Small intestine (tissue), 7 donors: Measurements from ENCODE around the gene TMEM72. TPM values are rescaled to one million over a fixed set of nuclear protein-coding genes. Genes with fewer than 3 reads are reported as not detected.

Experiments used
- DNase-seq, 2 donors: peaks; one replicate each; pipeline versions ENCODE4 v3.0.0 to v3.0.0-alpha.2; 2013
- FAIRE-seq: peaks from 2 replicates; lab custom pipeline; 2012; peaks lifted over from hg19 to GRCh38; lab: Jason Lieb, UNC
- H3K27ac ChIP-seq, 3 donors: one replicate each; pipeline ENCODE4 v1.5.1; 2013; ENCODE audit warnings: low read length in 2 of 3, mild to moderate bottlenecking in 2 of 3, control low read depth in 1 of 3, inconsistent platforms in 1 of 3, low read depth in 1 of 3, moderate library complexity in 1 of 3
- H3K27me3 ChIP-seq, 3 donors: one replicate each; pipeline ENCODE4 v1.6.1; 2013; ENCODE audit warnings: low read length in 3 of 3, inconsistent platforms in 1 of 3; ENCODE audit not compliant: control insufficient read depth in 3 of 3, insufficient read depth in 3 of 3
- H3K36me3 ChIP-seq, 3 donors: one replicate each; pipeline ENCODE4 v1.6.1; 2013; ENCODE audit warnings: low read length in 3 of 3, inconsistent platforms in 1 of 3, low read depth in 1 of 3, mild to moderate bottlenecking in 1 of 3, moderate library complexity in 1 of 3; ENCODE audit not compliant: control insufficient read depth in 3 of 3, insufficient read depth in 2 of 3
- H3K4me1 ChIP-seq, 3 donors: one replicate each; pipeline ENCODE4 v1.6.1; 2013; ENCODE audit warnings: low read length in 2 of 3, inconsistent platforms in 1 of 3, low read depth in 1 of 3, mild to moderate bottlenecking in 1 of 3, moderate library complexity in 1 of 3; ENCODE audit not compliant: control insufficient read depth in 3 of 3, insufficient read depth in 2 of 3
- H3K4me3 ChIP-seq, 3 donors: one replicate each; pipeline ENCODE4 v1.5.1; 2013; ENCODE audit warnings: low read length in 3 of 3, control low read depth in 1 of 3, inconsistent platforms in 1 of 3, low read depth in 1 of 3, mild to moderate bottlenecking in 1 of 3, moderate library complexity in 1 of 3
- H3K9me3 ChIP-seq, 2 donors: one replicate each; pipeline ENCODE4 v1.6.1; 2013; ENCODE audit warnings: low read depth in 1 of 2, low read length in 1 of 2; ENCODE audit not compliant: control insufficient read depth in 2 of 2, insufficient read depth in 1 of 2
- WGBS, 3 donors: extraction: QIAGEN DNeasy Blood & Tissue Kit; methylation state at CpG; one replicate each; pipeline ENCODE4 v1.1.7; 2013; 5-methylcytosine and 5-hydroxymethylcytosine counted together
- polyA plus RNA-seq, 4 donors: library from polyadenylated mRNA; stranded (reverse) in 3 of 4; unstranded in 1 of 4; fragments of 200-250 nt in 3 of 4; fragments of 120-200 nt in 1 of 4; gene quantifications; one replicate each; pipeline versions ENCODE4 v1.2.1 to v1.2.3, GENCODE V29; 2013
- donor health status: healthy with polysubstance abuse.
- donor health status: control.
- donor health status: control.
- donor health status: Bipolar disorder and iron deficiency.
- donor health status: healthy.

The TMEM72 gene
- polyA plus RNA-seq, 4 donors: 0.28 to 0.64 TPM; not detected in 2

DNA sequence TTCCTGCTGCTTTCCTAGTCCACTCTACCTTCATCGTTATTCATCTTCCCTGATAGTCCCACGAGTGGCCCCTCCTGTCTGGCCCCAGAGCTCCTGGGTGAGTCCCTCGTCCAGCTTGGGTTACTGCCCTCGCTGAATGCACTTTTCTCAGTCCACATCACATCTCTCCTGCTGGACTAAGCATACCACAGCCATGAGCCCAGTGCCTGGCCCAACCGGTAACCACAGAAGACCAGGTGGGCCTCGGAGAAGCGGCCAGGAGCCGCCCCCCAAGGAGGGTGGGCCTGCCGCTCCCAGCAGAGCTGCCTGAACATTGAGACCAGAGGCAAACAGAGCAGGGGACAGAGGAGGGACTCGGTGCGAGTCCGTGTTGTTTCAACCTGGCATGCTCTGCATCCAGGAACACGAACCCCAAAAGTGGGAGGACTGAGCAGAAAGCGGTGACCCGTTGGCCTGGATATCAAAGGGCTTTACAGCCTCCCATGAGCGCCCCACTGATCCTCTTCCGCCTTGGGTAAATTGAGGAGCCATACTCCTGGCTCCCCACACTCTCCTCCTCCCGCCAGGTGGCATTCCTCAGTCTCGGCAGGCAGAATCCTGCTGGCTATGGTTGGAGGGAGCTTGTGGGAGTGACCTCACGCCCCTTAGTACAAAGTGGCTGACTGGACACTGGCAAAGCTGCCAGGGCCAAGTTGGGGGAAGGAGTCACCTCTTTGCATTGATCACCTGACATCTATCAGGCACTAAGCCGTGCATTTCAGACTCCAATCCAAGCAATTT, 13.3 kb downstream of the TMEM72 start:
- Histone ChIP-seq H3K27me3 (no peaks in the 10 kb centered on the region), H3K27ac (no peak overlapping the region), H3K4me1 (peaks cover 0 to 20% (median 4%) of the 10 kb centered on the region in 3 donors), H3K36me3 (peaks cover 0 to 5% (median 0%) of the 10 kb centered on the region in 3 donors), H3K9me3 (peaks cover 0 to 7% of the 10 kb centered on the region in 2 donors), H3K4me3 (no peak overlapping the region)
- FAIRE-seq (no peak), DNase-seq (no peak)
- 80 to 87% (median 83%) methylated on average over 20 to 21 of the region's 21 CpGs for WGBS, 3 donors

GRCh38 chr10:44925224-44925623, 14.1 kb downstream of the TMEM72 start:
- FAIRE-seq (no peak), DNase-seq (peak in 1 of 2 donors; percentile 36)
- Histone ChIP-seq H3K4me1 (peaks cover 0 to 20% (median 4%) of the 10 kb centered on the region in 3 donors), H3K36me3 (peaks cover 0 to 5% (median 0%) of the 10 kb centered on the region in 3 donors), H3K4me3 (no peak overlapping the region), H3K27me3 (no peaks in the 10 kb centered on the region), H3K9me3 (peaks cover 0 to 8% of the 10 kb centered on the region in 2 donors), H3K27ac (no peak overlapping the region)
- 64 to 77% (median 66%) methylated on average over 7 of the region's 7 CpGs for WGBS, 3 donors

DNA sequence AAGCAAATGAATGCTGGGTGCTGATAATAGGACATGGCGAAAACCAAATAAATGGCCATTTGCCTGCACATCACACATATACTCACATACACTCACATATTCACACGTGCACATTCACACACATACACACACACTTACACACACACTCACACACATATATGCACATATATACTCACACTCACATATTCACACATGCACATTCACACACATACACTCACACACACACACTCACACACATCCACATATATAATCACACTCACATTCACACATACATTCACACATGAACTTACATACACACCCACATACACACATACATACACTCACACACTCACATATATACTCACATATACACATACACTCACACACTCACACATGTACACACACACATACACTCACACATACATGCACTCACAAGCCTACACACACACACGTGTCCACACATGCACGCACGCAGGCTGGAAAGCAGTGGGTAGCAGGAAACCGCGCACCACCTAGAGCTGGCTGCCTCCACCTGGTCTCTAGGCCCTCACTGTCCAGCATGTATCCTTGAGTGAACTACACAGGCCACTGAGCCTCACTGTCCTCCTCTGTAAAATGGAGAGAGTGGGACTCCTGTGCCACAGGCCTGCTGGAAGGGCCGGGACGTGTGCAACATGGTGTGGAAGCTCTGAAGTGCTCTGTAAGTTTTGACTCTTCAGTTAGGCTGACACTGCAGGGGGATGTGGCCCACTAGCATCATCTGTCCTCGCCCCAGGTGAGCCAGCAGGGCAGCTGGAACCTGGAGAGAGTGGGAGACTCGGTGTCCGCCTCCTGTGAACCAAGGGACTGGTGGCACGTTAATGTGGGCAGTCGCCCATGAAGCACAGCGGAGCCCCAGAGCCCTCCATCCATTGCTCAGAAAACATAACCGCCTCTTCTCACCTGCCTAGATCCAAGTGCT, 14.9 kb downstream of the TMEM72 start:
- Histone ChIP-seq H3K9me3 (peaks cover 0 to 8% of the 10 kb centered on the region in 2 donors), H3K4me3 (no peak overlapping the region), H3K27ac (no peak overlapping the region), H3K4me1 (peaks cover 0 to 20% (median 4%) of the 10 kb centered on the region in 3 donors), H3K36me3 (peaks cover 0 to 3% (median 0%) of the 10 kb centered on the region in 3 donors), H3K27me3 (no peaks in the 10 kb centered on the region)
- DNase-seq (no peak), FAIRE-seq (no peak)
- 93 to 96% (median 93%) methylated on average over 16 of the region's 16 CpGs for WGBS, 3 donors

DNA sequence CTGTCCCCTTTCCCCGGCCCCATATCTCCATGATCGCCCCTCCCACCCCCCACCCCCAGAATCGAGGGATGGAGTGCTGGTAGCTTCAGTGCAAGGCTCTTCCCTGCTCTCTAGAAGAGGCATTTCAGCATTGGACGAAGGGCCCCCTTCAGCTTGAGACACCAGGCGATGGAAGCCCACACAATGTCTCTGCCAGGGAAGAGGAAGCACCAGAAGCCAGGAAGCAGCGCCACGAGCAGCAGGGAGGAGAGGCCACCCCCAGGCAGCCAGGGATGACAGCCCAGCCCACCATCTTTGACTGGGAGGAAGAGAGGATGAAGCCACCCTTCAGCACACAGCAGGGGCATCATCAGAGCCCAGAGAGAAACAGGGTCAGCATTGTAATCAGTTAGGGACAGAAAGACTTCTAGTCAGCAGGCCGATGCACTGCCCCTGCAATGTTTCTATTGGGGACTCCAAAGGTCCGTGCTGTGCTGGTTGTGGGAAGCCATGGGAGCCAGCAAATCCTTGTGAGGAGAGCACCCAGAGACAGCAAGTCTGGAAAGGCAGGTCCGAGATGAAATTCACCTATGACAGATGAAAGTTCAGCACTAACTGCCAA, 15.7 kb downstream of the TMEM72 start:
- Histone ChIP-seq H3K36me3 (no peaks in the 10 kb centered on the region), H3K27me3 (no peaks in the 10 kb centered on the region), H3K4me1 (peaks cover 0 to 15% (median 4%) of the 10 kb centered on the region in 3 donors), H3K27ac (peak overlapping the region in 1 of 3 donors; percentile 57), H3K4me3 (no peak overlapping the region), H3K9me3 (peaks cover 0 to 8% of the 10 kb centered on the region in 2 donors)
- FAIRE-seq (no peak), DNase-seq (no peak)
- WGBS, 3 donors: 48 to 61% (median 50%) methylated on average over 10 of the region's 10 CpGs

DNA sequence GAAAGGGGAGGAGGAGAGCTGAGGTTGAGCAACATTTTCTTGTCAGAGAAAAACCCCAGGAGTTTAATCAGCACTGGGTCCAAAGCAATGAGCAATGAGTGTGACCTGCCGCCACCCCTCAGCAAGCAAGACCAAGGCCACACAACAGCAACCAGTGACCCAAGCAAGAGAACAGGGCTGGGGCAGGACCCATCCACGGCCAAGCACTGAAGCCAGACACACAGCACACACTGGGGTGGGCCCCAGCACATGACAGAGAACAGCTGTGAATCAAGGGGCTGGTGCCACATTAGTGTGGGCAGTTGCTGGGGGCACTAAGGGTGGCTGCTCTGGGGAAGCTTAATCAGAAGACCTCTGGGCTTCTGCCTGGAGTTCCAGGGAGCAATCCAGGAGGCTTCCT, 16.2 kb downstream of the TMEM72 start:
- FAIRE-seq: no peak
- H3K4me1 ChIP-seq: peaks cover 0 to 14% (median 0%) of the 10 kb centered on the region in 3 donors

DNA sequence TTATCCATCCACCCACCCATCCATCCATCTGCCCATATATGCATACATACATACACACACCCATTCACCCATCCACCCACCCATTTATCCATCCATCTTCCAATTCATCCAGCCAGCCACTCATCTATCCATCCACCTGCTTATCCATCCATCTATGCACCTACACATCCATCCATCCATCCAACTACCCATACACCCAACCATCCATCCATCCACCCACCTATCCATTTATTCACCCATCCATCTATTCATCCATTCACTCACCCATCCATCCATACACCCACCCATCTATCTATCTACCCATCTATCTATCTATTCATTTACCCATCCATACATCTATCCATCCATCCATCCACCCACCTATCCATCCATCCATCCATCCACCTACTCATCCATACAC, 17.3 kb downstream of the TMEM72 start:
- Histone ChIP-seq H3K9me3 (peaks cover 0 to 3% of the 10 kb centered on the region in 2 donors), H3K4me1 (peaks cover 0 to 21% (median 0%) of the 10 kb centered on the region in 3 donors), H3K4me3 (no peak overlapping the region), H3K36me3 (no peaks in the 10 kb centered on the region), H3K27me3 (no peaks in the 10 kb centered on the region), H3K27ac (no peak overlapping the region)
- FAIRE-seq (no peak), DNase-seq (no peak)

More for the DNA sequence above, 16.2 kb downstream of the TMEM72 start:
- Histone ChIP-seq H3K36me3 (no peaks in the 10 kb centered on the region), H3K27me3 (no peaks in the 10 kb centered on the region), H3K9me3 (peaks cover 0 to 8% of the 10 kb centered on the region in 2 donors), H3K27ac (peak overlapping the region in 1 of 3 donors; percentile 59), H3K4me3 (no peak overlapping the region)
- WGBS, 3 donors: 37 to 45% (median 37%) methylated on average over 2 of the region's 2 CpGs
- DNase-seq: peak; percentile 63 to 79

GRCh38 chr10:44929356-44930255, 18.5 kb downstream of the TMEM72 start:
- no peaks in the 10 kb centered on the region for H3K27me3 ChIP-seq
- H3K36me3 ChIP-seq: no peaks in the 10 kb centered on the region
- peaks cover 0 to 3% of the 10 kb centered on the region in 2 donors for H3K9me3 ChIP-seq
- no peak overlapping the region for H3K4me3 ChIP-seq
- H3K27ac ChIP-seq: no peak overlapping the region
- FAIRE-seq (no peak), DNase-seq (no peak)
- H3K4me1 ChIP-seq: peaks cover 0 to 21% (median 0%) of the 10 kb centered on the region in 3 donors
- WGBS, 3 donors: 70 to 86% (median 78%) methylated on average over 7 to 8 of the region's 8 CpGs
